H1 (cell line): ENCODE measurements around the gene TBC1D26. TPM values are rescaled to one million over a fixed set of nuclear protein-coding genes. Genes with fewer than 3 reads are reported as not detected.

Experiments
- ATF2 ChIP-seq: IDR thresholded peaks from 2 replicates; pipeline ENCODE4 v1.6.1; 2012; ENCODE audit warnings: low read length, inconsistent platforms
- EP300 ChIP-seq, 2 experiments: IDR thresholded peaks; 1 replicate in 1 of 2; 2 replicates in 1 of 2; pipeline ENCODE4 v1.6.1; 2011 to 2012; ENCODE audit warnings: low read depth in 2 of 2, low read length in 2 of 2, mild to moderate bottlenecking in 2 of 2, borderline replicate concordance in 1 of 2, inconsistent platforms in 1 of 2, moderate library complexity in 1 of 2
- GTF2F1 ChIP-seq: IDR thresholded peaks from 2 replicates; pipeline ENCODE4 v1.6.1; 2012; ENCODE audit warnings: low read depth, low read length, improper control_type of control experiment, borderline replicate concordance
- JUN ChIP-seq: IDR thresholded peaks from 2 replicates; pipeline ENCODE4 v1.6.1; 2011; ENCODE audit warnings: low read depth, mild to moderate bottlenecking, improper control_type of control experiment, low read length
- JUND ChIP-seq: IDR thresholded peaks from 2 replicates; pipeline ENCODE4 v1.6.1; 2011; ENCODE audit warnings: mild to moderate bottlenecking, improper control_type of control experiment, low read length
- KDM4A ChIP-seq: IDR thresholded peaks from one replicate; pipeline ENCODE4 v1.7.1; 2012; ENCODE audit warnings: low read depth, mild to moderate bottlenecking, moderate library complexity, low read length, inconsistent platforms; ENCODE audit not compliant: severe bottlenecking
- PHF8 ChIP-seq: fragments of 200-600 bp; sonication (generic); conservative IDR thresholded peaks from 2 replicates; pipeline ENCODE4 v1.7.1; 2012; ENCODE audit warnings: low read depth, mild to moderate bottlenecking, inconsistent platforms, low read length, moderate library complexity
- POLR2A ChIP-seq, 2 experiments: IDR thresholded peaks; 1 replicate in 1 of 2; 2 replicates in 1 of 2; pipeline ENCODE4 v1.6.1; 2011; ENCODE audit warnings: low read depth in 2 of 2, low read length in 2 of 2, mild to moderate bottlenecking in 2 of 2; ENCODE audit errors: control extremely low read depth in 1 of 2
- SP2 ChIP-seq: IDR thresholded peaks from 2 replicates; pipeline ENCODE4 v1.6.1; 2012; ENCODE audit warnings: mild to moderate bottlenecking, low read length, inconsistent platforms
- SRF ChIP-seq: IDR thresholded peaks from 2 replicates; pipeline ENCODE4 v1.6.1; 2011; ENCODE audit warnings: mild to moderate bottlenecking, low read depth, low read length, moderate library complexity
- polyA plus RNA-seq, 7 experiments: library from polyadenylated mRNA; depleted of rRNA in 3 of 7; stranded (reverse) in 5 of 7; unstranded in 2 of 7; fragments of >200 nt in 5 of 7; fragments of 200-250 nt in 2 of 7; gene quantifications; 1 replicate in 5 of 7; 2 replicates in 1 of 7; 4 replicates in 1 of 7; pipeline versions ENCODE4 v1.2.1 to v1.2.3, GENCODE V29; 2011 to 2013; ENCODE audit warnings: missing spikeins in 2 of 7, mixed read lengths in 2 of 7
- total RNA-seq: library from RNA; stranded (reverse); fragmentation: NEBNext Ultra II Directional; extraction: Animal tissue kit (Norgen Biotek cat#: 25700); gene quantifications from 2 replicates; pipeline ENCODE4 v1.2.1, GENCODE V29; 2021

Gene TBC1D26
- total and polyA plus RNA-seq, 2 of the 8 experiments (the other 6 are each of a cell fraction or from before 2014, with no cell fraction given): 0.84 to 1.4 TPM

- no peak for TF ChIP-seq ATF2
- no peak for TF ChIP-seq JUN
- no peak for TF ChIP-seq POLR2A (IDR thresholded peaks at IDR 0.05; ENCODE audit: control extremely low read depth in 1 of 2, low read depth in 2 of 2, low read length in 2 of 2)
- TF ChIP-seq PHF8: no peak
- no peak for TF ChIP-seq JUND
- TF ChIP-seq EP300 (IDR thresholded peaks at IDR 0.05; ENCODE audit: borderline replicate concordance in 1 of 2, low read depth in 2 of 2, low read length in 2 of 2): no peak
- no peak for TF ChIP-seq SP2
- TF ChIP-seq GTF2F1: no peak
- no peak for TF ChIP-seq KDM4A
- TF ChIP-seq SRF: no peak
Observed at GRCh38 chr17:15744074-15744676, 12.1 kb downstream of the TBC1D26 start (continued).
